CD4-positive, alpha-beta T cell treated with Interleukin-17A for 4 hours (primary cell): ENCODE measurements around the gene HCRT.

Experiments
- DNase-seq: peaks from one replicate; pipeline ENCODE4 v3.0.0-alpha.2; 2020; ENCODE audit warnings: mixed read lengths

HCRT gene

GRCh38 chr17:42136654-42137051 is 48.6 kb downstream of the HCRT start:
- no peak for DNase-seq

GRCh38 chr17:42135664-42136653 is 49.3 kb downstream of the HCRT start:
- DNase-seq: peak; percentile 44

- DNase-seq: no peak
These were observed 50.1 kb downstream of the HCRT start for GRCh38 chr17:42135151-42135550.
